DMS153 treated with DMSO at 0.1 percent for 48 hours (cell line): Measurements from ENCODE around the gene SUN1.

Experiments
- DNase-seq: peaks from one replicate; lab custom pipeline; 2025; ENCODE audit not compliant: unreplicated experiment; lab: John Stamatoyannopoulos, UW

SUN1 gene

GRCh38 chr7:876077-876971 lies 44.0 kb downstream of the SUN1 start, which contains the start of gene GET4:
Gene GET4 (plus strand): TSS chr7:876554. CDS start chr7:876646, 92 bp downstream.
- DNase-seq, result peak; percentile 96

- no peak for DNase-seq
Measured at GRCh38 chr7:876972-877311, 44.7 kb downstream of the SUN1 start.

GRCh38 chr7:877312-878232 lies 45.3 kb downstream of the SUN1 start:
- DNase-seq, result no peak

GRCh38 chr7:879093-879492 lies 46.8 kb downstream of the SUN1 start:
- DNase-seq, result no peak

GRCh38 chr7:879706-880105 lies 47.4 kb downstream of the SUN1 start:
- no peak for DNase-seq

GRCh38 chr7:880450-880849 lies 48.2 kb downstream of the SUN1 start:
- no peak for DNase-seq

- no peak for DNase-seq
Measured at GRCh38 chr7:881441-882234, 49.4 kb downstream of the SUN1 start.

- DNase-seq, result no peak
Measured at GRCh38 chr7:882336-883035, 50.2 kb downstream of the SUN1 start.

- no peak for DNase-seq
Measured at GRCh38 chr7:883055-884021, 51.1 kb downstream of the SUN1 start.

GRCh38 chr7:884191-885003 lies 52.1 kb downstream of the SUN1 start:
- DNase-seq, result no peak

- no peak for DNase-seq
Measured at GRCh38 chr7:885261-885892, 53.1 kb downstream of the SUN1 start.

GRCh38 chr7:885893-886625 lies 53.8 kb downstream of the SUN1 start:
- no peak for DNase-seq

- DNase-seq, result no peak
Measured at GRCh38 chr7:886626-887487, 54.6 kb downstream of the SUN1 start.

GRCh38 chr7:887488-887820 lies 55.2 kb downstream of the SUN1 start:
- no peak for DNase-seq

GRCh38 chr7:888081-889024 lies 56.1 kb downstream of the SUN1 start:
- DNase-seq, result no peak

GRCh38 chr7:889025-889390 lies 56.7 kb downstream of the SUN1 start:
- DNase-seq, result no peak
